GM12878 (cell line): ENCODE results near the gene GGNBP2. TPM values are rescaled to one million over a fixed set of nuclear protein-coding genes. Genes with fewer than 3 reads are reported as not detected.

Source experiments
- ATAC-seq: fragments of 200-7000 bp; cut with Tn5 transposase; 3 replicates; pipeline ENCODE4 v1.9.1; 2020; ENCODE audit warnings: mild to moderate bottlenecking, moderate library complexity
- BruUV-seq: library from RNA; stranded (reverse); fragments of 400-500 nt; replicated peaks from 2 replicates; lab custom pipeline; 2021; lab: Mats Ljungman, UMichigan
- CTCF ChIA-PET: fragments of 300-600 bp; sonication (Branson Sonifier 250); formaldehyde crosslinking; extraction: SDS; loops from one replicate; lab custom pipeline; 2021; ENCODE audit warnings: inconsistent platforms; lab: Yijun Ruan, JAX
- POLR2A ChIA-PET: fragments of 350-600 bp; formaldehyde crosslinking; extraction: SDS; loops from one replicate; lab custom pipeline; 2021; ENCODE audit warnings: inconsistent platforms; lab: Charles Lee
- RAD21 ChIA-PET: fragments of 300-600 bp; sonication (Branson Sonifier 250); formaldehyde crosslinking; loops from one replicate; lab custom pipeline; 2023; ENCODE audit warnings: antibody characterized with exemption; ENCODE audit not compliant: unreplicated experiment; lab: Charles Lee
- SMC1A ChIA-PET: fragments of 300-600 bp; sonication (Branson Sonifier 250); formaldehyde crosslinking; loops from one replicate; lab custom pipeline; 2023; ENCODE audit not compliant: unreplicated experiment, uncharacterized antibody; lab: Charles Lee
- DNase-seq: peaks from one replicate; pipeline ENCODE4 v3.0.0-alpha.2; 2011; ENCODE audit warnings: low read depth, low spot score
- FAIRE-seq: peaks from 3 replicates; lab custom pipeline; 2011; peaks lifted over from hg19 to GRCh38; lab: Jason Lieb, UNC
- H2AFZ ChIP-seq: 2 replicates; pipeline ENCODE4 v1.6.0; 2011; ENCODE audit warnings: low read depth, low read length, control low read depth; ENCODE audit not compliant: control insufficient read depth
- H3K27ac ChIP-seq: 2 replicates; pipeline ENCODE4 v1.5.1; 2011; ENCODE audit warnings: control low read depth; ENCODE audit not compliant: control insufficient read depth, insufficient read depth
- H3K27me3 ChIP-seq, 2 experiments: replicated peaks in 1 of 2; 2 replicates each; pipeline versions ENCODE4 v1.6.0 to v1.6.1; 2011; ENCODE audit warnings: low read length in 1 of 2; ENCODE audit not compliant: control insufficient read depth in 2 of 2, insufficient read depth in 2 of 2
- H3K36me3 ChIP-seq, 2 experiments: 2 replicates each; pipeline ENCODE4 v1.5.1; 2011; ENCODE audit warnings: low read length in 1 of 2; ENCODE audit not compliant: control insufficient read depth in 2 of 2, insufficient read depth in 2 of 2
- H3K4me1 ChIP-seq: 2 replicates; pipeline ENCODE4 v1.6.1; 2011; ENCODE audit warnings: mild to moderate bottlenecking, low read length, moderate library complexity, mixed read lengths; ENCODE audit not compliant: control insufficient read depth, insufficient read depth
- H3K4me2 ChIP-seq: 2 replicates; pipeline ENCODE4 v1.6.0; 2011; ENCODE audit warnings: control low read depth; ENCODE audit not compliant: control insufficient read depth, insufficient read depth
- H3K4me3 ChIP-seq: fragments of 200-600 bp; sonication (generic); 2 replicates; pipeline ENCODE4 v1.5.1; 2016
- H3K79me2 ChIP-seq: 2 replicates; pipeline ENCODE4 v1.6.0; 2011; ENCODE audit warnings: low read length; ENCODE audit not compliant: control insufficient read depth, insufficient read depth
- H3K9ac ChIP-seq: 2 replicates; pipeline ENCODE4 v1.8.0; 2011; ENCODE audit warnings: low read length, control low read depth, mixed read lengths; ENCODE audit not compliant: control insufficient read depth, insufficient read depth
- H3K9me3 ChIP-seq: replicated peaks from 3 replicates; pipeline ENCODE4 v1.5.1; 2011; ENCODE audit warnings: mild to moderate bottlenecking, low read length; ENCODE audit not compliant: control insufficient read depth, insufficient read depth
- H4K20me1 ChIP-seq: 2 replicates; pipeline ENCODE4 v1.6.0; 2011; ENCODE audit not compliant: control insufficient read depth, insufficient read depth
- CREB1 ChIP-seq: IDR thresholded peaks from 2 replicates; pipeline ENCODE4 v1.6.1; 2012; ENCODE audit warnings: low read depth, mild to moderate bottlenecking, inconsistent platforms
- MYB ChIP-seq: fragments of 150-350 bp; IDR thresholded peaks from 2 replicates; pipeline ENCODE4 v1.6.1; 2014; ENCODE audit warnings: mild to moderate bottlenecking, low read depth, low read length, borderline replicate concordance
- RCOR1 ChIP-seq: conservative IDR thresholded peaks from 2 replicates; pipeline ENCODE4 v1.6.1; 2012; ENCODE audit warnings: low read depth, low read length, improper control_type of control experiment
- TCF3 ChIP-seq: IDR thresholded peaks from 2 replicates; pipeline ENCODE4 v1.6.1; 2012; ENCODE audit warnings: low read depth, mild to moderate bottlenecking, low read length, borderline replicate concordance; ENCODE audit not compliant: insufficient read depth
- USF1 ChIP-seq: IDR thresholded peaks from 2 replicates; pipeline ENCODE4 v1.6.1; 2011; ENCODE audit warnings: borderline replicate concordance, low read depth, mild to moderate bottlenecking, moderate library complexity, mixed read lengths, low read length; ENCODE audit not compliant: insufficient read depth; ENCODE audit errors: extremely low read length
- ZBED1 ChIP-seq: IDR thresholded peaks from 2 replicates; pipeline ENCODE4 v1.6.1; 2016; ENCODE audit warnings: borderline replicate concordance
- ZNF384 ChIP-seq: IDR thresholded peaks from 2 replicates; pipeline ENCODE4 v1.6.1; 2012; ENCODE audit warnings: low read depth, mild to moderate bottlenecking, low read length, improper control_type of control experiment, borderline replicate concordance
- WGBS: methylation state at CpG from one replicate; pipeline ENCODE4 v1.1.6; 2016; ENCODE audit warnings: low lambda C conversion rate; ENCODE audit not compliant: insufficient replicate concordance, insufficient coverage; ENCODE audit errors: missing lambda C conversion rate; 5-methylcytosine and 5-hydroxymethylcytosine counted together
- in situ Hi-C: fragments of 300-500 bp; cut with MboI; formaldehyde crosslinking; loops from 9 replicates; pipeline ENCODE4 v1.14.3; 2018; ENCODE audit warnings: mixed read lengths
- intact Hi-C: fragments of 100-400 bp; cut with micrococcal nuclease; formaldehyde crosslinking; loops from one replicate; pipeline ENCODE4 v1.14.2; 2022; ENCODE audit not compliant: unreplicated experiment
- polyA plus RNA-seq, 11 experiments: library from polyadenylated mRNA; depleted of rRNA in 4 of 11; unstranded in 6 of 11; stranded (reverse) in 5 of 11; fragments of >200 nt; fragmentation: Nextera tagmentation in 4 of 11; fragmentation: Illumina TruSeq in 1 of 11; extraction: Ambion mirVana in 4 of 11; extraction: Trizol in 1 of 11; gene quantifications; 1 replicate in 1 of 11; 2 replicates in 10 of 11; pipeline versions ENCODE4 v1.2.1 to v1.2.3, GENCODE V29; 2011 to 2016; ENCODE audit warnings: inconsistent platforms in 2 of 11, missing spikeins in 2 of 11, low read depth in 1 of 11
- total RNA-seq, 4 experiments: library from RNA; depleted of rRNA in 3 of 4; stranded (reverse); fragments of >200 nt in 3 of 4; fragmentation: Illumina TruSeq in 1 of 4; extraction: Trizol in 1 of 4; gene quantifications; 2 replicates each; pipeline versions ENCODE4 v1.2.1 to v1.2.3, GENCODE V29; 2013 to 2021

Gene GGNBP2
- total and polyA plus RNA-seq, 10 of the 15 experiments (the other 5 are each of a cell fraction or from before 2014, with no cell fraction given), result 36.3 to 82.0 (median 50.0) TPM

DNA sequence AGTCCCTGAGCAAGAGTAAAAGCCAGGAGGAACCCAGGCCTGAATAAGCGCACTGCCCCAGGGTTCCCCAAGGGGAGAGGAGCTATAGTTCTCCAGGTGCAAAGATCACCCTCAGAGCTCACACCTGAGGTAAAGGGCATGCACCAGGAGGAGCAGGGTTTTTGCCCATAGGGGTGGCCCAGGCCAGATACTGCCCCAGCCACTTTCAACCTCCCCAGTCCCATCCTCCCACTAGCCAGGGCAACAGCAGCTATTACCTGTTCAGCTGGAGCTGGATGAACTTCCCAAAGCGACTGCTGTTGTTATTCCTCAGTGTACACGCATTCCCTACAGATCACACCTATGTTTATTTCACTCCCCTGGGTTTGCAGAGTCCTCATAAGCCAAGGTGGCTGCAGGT lies 29.9 kb upstream of the GGNBP2 start (continued):
- TF ChIP-seq USF1 (no peak), ZBED1 (no peak)

GRCh38 chr17:36515837-36516236 lies 28.9 kb upstream of the GGNBP2 start:
- Histone ChIP-seq H2AFZ (no peak overlapping the region), H3K27ac (no peak overlapping the region), H3K9me3 (no peaks in the 10 kb centered on the region; the same call in 2 of the 3 replicates), H4K20me1 (no peaks in the 10 kb centered on the region), H3K9ac (no peak overlapping the region), H3K36me3 (peaks cover 11 to 28% of the 10 kb centered on the region in 2 experiments; a peak in 3 of 4 replicates), H3K79me2 (no peaks in the 10 kb centered on the region), H3K4me1 (peaks cover 6% of the 10 kb centered on the region; the same call in 1 of the 2 replicates), H3K4me3 (no peak overlapping the region), H3K27me3 (no peaks in the 10 kb centered on the region), H3K4me2 (no peak overlapping the region)
- BruUV-seq, result no TSS peak
- in situ Hi-C loops (no loop called here), intact Hi-C loops (no loop called here)
- ChIA-PET SMC1A (no interaction called here), CTCF (interaction anchor here (1.4 kb wide), 1 partner anchor 50 kb away, joined by 3 read pairs; no protein-coding TSS in a partner anchor), RAD21 (no interaction called here), POLR2A (interaction anchor here (0.5 to 0.8 kb wide), 3 partner anchors 11 to 431 kb away, joined by 3 to 4 read pairs (median 3); no protein-coding TSS in a partner anchor)
- TF ChIP-seq MYB (no peak), TCF3 (no peak), ZNF384 (no peak), RCOR1 (no peak), CREB1 (no peak)
- 82% methylated on average over 4 of the region's 4 CpGs for WGBS
- DNase-seq (no peak), ATAC-seq (no peak), FAIRE-seq (no peak)
